H9 (cell line): ENCODE results near the gene AFMID. TPM values are rescaled to one million over a fixed set of nuclear protein-coding genes. Genes with fewer than 3 reads are reported as not detected.

Experiments
- DNase-seq: peaks from one replicate; pipeline ENCODE4 v3.0.0-alpha.2; 2017
- H2AFZ ChIP-seq: one replicate; pipeline ENCODE4 v1.6.1; 2013; ENCODE audit warnings: mild to moderate bottlenecking, low read length, control low read depth, moderate library complexity
- H2AK5ac ChIP-seq: 2 replicates; pipeline ENCODE4 v1.6.1; 2013; ENCODE audit warnings: low read length, control low read depth, mixed read lengths; ENCODE audit not compliant: insufficient read length
- H2BK120ac ChIP-seq: one replicate; pipeline ENCODE4 v1.6.1; 2013; ENCODE audit warnings: low read depth, mild to moderate bottlenecking, low read length, control low read depth, inconsistent platforms; ENCODE audit not compliant: poor library complexity, severe bottlenecking
- H2BK12ac ChIP-seq: 2 replicates; pipeline ENCODE4 v1.6.1; 2013; ENCODE audit warnings: low read length, control low read depth, mixed read lengths, low read depth; ENCODE audit not compliant: insufficient read length
- H2BK15ac ChIP-seq: 2 replicates; pipeline ENCODE4 v1.6.1; 2013; ENCODE audit warnings: low read depth, low read length, control low read depth
- H2BK20ac ChIP-seq: one replicate; pipeline ENCODE4 v1.6.1; 2013; ENCODE audit warnings: low read depth, mild to moderate bottlenecking, low read length, control low read depth, inconsistent platforms; ENCODE audit not compliant: poor library complexity, severe bottlenecking
- H2BK5ac ChIP-seq: 2 replicates; pipeline ENCODE4 v1.6.1; 2013; ENCODE audit warnings: low read length, control low read depth, mixed read lengths; ENCODE audit not compliant: insufficient read length
- H3K14ac ChIP-seq: 2 replicates; pipeline ENCODE4 v1.6.1; 2013; ENCODE audit warnings: low read length, control low read depth; ENCODE audit not compliant: insufficient read depth
- H3K18ac ChIP-seq: 2 replicates; pipeline ENCODE4 v1.6.1; 2013; ENCODE audit warnings: low read depth, mild to moderate bottlenecking, mixed read lengths, low read length, control low read depth; ENCODE audit not compliant: insufficient read length
- H3K23ac ChIP-seq: 2 replicates; pipeline ENCODE4 v1.6.1; 2013; ENCODE audit warnings: low read length, control low read depth, mixed read lengths, low read depth; ENCODE audit not compliant: insufficient read length
- H3K23me2 ChIP-seq: 2 replicates; pipeline ENCODE4 v1.6.1; 2013; ENCODE audit warnings: low read depth, mild to moderate bottlenecking, mixed read lengths, low read length, control low read depth; ENCODE audit not compliant: insufficient read length, poor library complexity, severe bottlenecking
- H3K27ac ChIP-seq: 2 replicates; pipeline ENCODE4 v1.5.1; 2013; ENCODE audit warnings: low read length, control low read depth, mixed read lengths, low read depth; ENCODE audit not compliant: insufficient read length
- H3K27me3 ChIP-seq: 2 replicates; pipeline ENCODE4 v1.6.1; 2013; ENCODE audit warnings: low read length, control low read depth, inconsistent platforms; ENCODE audit not compliant: insufficient read depth
- H3K4ac ChIP-seq: 2 replicates; pipeline ENCODE4 v1.6.1; 2013; ENCODE audit warnings: low read depth, mild to moderate bottlenecking, control low read depth, inconsistent platforms, low read length, moderate library complexity
- H3K4me1 ChIP-seq: 2 replicates; pipeline ENCODE4 v1.6.1; 2013; ENCODE audit warnings: low read length, control low read depth, inconsistent platforms; ENCODE audit not compliant: insufficient read depth
- H3K4me2 ChIP-seq: 2 replicates; pipeline ENCODE4 v1.6.1; 2013; ENCODE audit warnings: low read length, control low read depth, mixed read lengths; ENCODE audit not compliant: insufficient read length, insufficient read depth
- H3K56ac ChIP-seq: 2 replicates; pipeline ENCODE4 v1.6.1; 2013; ENCODE audit warnings: low read depth, mild to moderate bottlenecking, mixed read lengths, low read length, control low read depth; ENCODE audit not compliant: insufficient read length
- H3K79me1 ChIP-seq: 2 replicates; pipeline ENCODE4 v1.6.1; 2013; ENCODE audit warnings: low read depth, mild to moderate bottlenecking, moderate library complexity, low read length, control low read depth, inconsistent platforms; ENCODE audit not compliant: insufficient read depth, poor library complexity, severe bottlenecking
- H3K79me2 ChIP-seq: 2 replicates; pipeline ENCODE4 v1.6.1; 2013; ENCODE audit warnings: low read length, control low read depth, inconsistent platforms; ENCODE audit not compliant: insufficient read depth
- H3K9ac ChIP-seq: 2 replicates; pipeline ENCODE4 v1.6.1; 2013; ENCODE audit warnings: low read length, control low read depth, mixed read lengths; ENCODE audit not compliant: insufficient read length; ENCODE audit errors: extremely low read depth
- H3K9me3 ChIP-seq: one replicate; pipeline ENCODE4 v1.6.1; 2013; ENCODE audit warnings: low read depth, low read length, inconsistent platforms; ENCODE audit not compliant: control insufficient read depth
- H3T11ph ChIP-seq: one replicate; pipeline ENCODE4 v1.6.1; 2013; ENCODE audit warnings: mild to moderate bottlenecking, low read length, control low read depth, inconsistent platforms
- H4K20me1 ChIP-seq: one replicate; pipeline ENCODE4 v1.6.1; 2013; ENCODE audit not compliant: control insufficient read depth, insufficient read length, insufficient read depth
- H4K5ac ChIP-seq: 2 replicates; pipeline ENCODE4 v1.6.1; 2013; ENCODE audit warnings: low read depth, mild to moderate bottlenecking, mixed read lengths, low read length, control low read depth; ENCODE audit not compliant: insufficient read length
- H4K8ac ChIP-seq: replicated peaks from 2 replicates; pipeline ENCODE4 v1.6.1; 2013; ENCODE audit warnings: low read length, control low read depth, mixed read lengths, low read depth; ENCODE audit not compliant: insufficient read length
- H4K91ac ChIP-seq: 2 replicates; pipeline ENCODE4 v1.6.1; 2013; ENCODE audit warnings: low read depth, mild to moderate bottlenecking, moderate library complexity, mixed read lengths, low read length, control low read depth; ENCODE audit not compliant: insufficient read length
- H3K27ac Mint-ChIP-seq, 3 experiments: 2 replicates in 2 of 3; 3 replicates in 1 of 3; pipeline ENCODE4 v1.8.0; 2020 to 2021; ENCODE audit warnings: mixed read lengths in 3 of 3, mild to moderate bottlenecking in 1 of 3, moderate library complexity in 1 of 3
- H3K27me3 Mint-ChIP-seq: 2 replicates; pipeline ENCODE4 v1.8.0; 2021; ENCODE audit warnings: low read depth, mild to moderate bottlenecking, moderate library complexity, mixed read lengths
- H3K36me3 Mint-ChIP-seq, 3 experiments: 2 replicates in 2 of 3; 3 replicates in 1 of 3; pipeline ENCODE4 v1.8.0; 2020 to 2021; ENCODE audit warnings: low read depth in 3 of 3, mixed read lengths in 3 of 3; ENCODE audit not compliant: insufficient read depth in 1 of 3
- H3K4me1 Mint-ChIP-seq, 2 experiments: 2 replicates each; pipeline ENCODE4 v1.8.0; 2020; ENCODE audit warnings: mixed read lengths in 2 of 2
- H3K4me3 Mint-ChIP-seq, 2 experiments: 2 replicates in 1 of 2; 3 replicates in 1 of 2; pipeline ENCODE4 v1.8.0; 2020 to 2021; ENCODE audit warnings: mild to moderate bottlenecking in 2 of 2, mixed read lengths in 2 of 2, moderate library complexity in 1 of 2
- H3K9me3 Mint-ChIP-seq, 2 experiments: 2 replicates in 1 of 2; 3 replicates in 1 of 2; pipeline ENCODE4 v1.8.0; 2020; ENCODE audit warnings: mild to moderate bottlenecking in 2 of 2, mixed read lengths in 2 of 2, moderate library complexity in 1 of 2
- WGBS: extraction: QIAGEN DNeasy Blood & Tissue Kit; methylation state at CpG from one replicate; pipeline ENCODE4 v1.1.7; 2013; ENCODE audit warnings: missing lambda C conversion rate, low lambda C conversion rate, mixed read lengths; ENCODE audit not compliant: insufficient read length; ENCODE audit errors: extremely low coverage; 5-methylcytosine and 5-hydroxymethylcytosine counted together
- total RNA-seq: library from RNA; stranded (reverse); gene quantifications from 2 replicates; pipeline ENCODE4 v1.2.1, GENCODE V29; 2021
- TF ChIP-seq, protein P1 (sequence below): fragments of 200-600 bp; sonication (generic); conservative IDR thresholded peaks from 3 replicates; pipeline ENCODE4 v1.8.0; 2021; ENCODE audit warnings: antibody characterized with exemption, mild to moderate bottlenecking

AFMID gene
- total RNA-seq, 1 experiment from 2014 or later: 64.1 TPM

DNA sequence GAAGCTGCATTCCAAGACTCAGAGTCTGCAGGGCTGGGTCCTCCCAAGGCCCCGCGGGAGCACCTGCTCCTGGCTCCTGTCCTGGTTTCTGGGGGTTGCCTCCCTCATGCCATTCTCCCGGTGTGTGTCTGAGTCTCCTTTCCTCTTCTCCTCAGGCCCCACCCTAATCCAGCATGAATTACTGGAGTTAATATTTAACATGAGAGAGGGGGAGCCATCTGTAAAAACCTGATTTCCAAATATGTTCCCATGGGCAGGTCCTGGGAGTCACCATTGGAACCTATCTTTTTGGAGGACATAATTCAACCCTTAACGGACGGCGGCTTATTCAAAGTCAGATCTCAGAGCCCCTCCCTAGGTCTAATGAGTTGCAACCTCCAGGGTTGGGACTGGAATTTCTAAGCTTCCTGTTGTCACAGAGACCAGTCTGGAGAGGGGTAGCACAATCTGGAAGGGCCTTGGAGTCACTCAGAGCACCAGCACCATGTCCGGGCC is 35.6 kb upstream of the AFMID start:
- H2BK120ac ChIP-seq: no peak overlapping the region
- no peaks in the 10 kb centered on the region for H3K79me1 ChIP-seq
- no peak overlapping the region for H3T11ph ChIP-seq
- H2AK5ac ChIP-seq: no peak overlapping the region
- H3K9me3 Mint-ChIP-seq: no peaks in the 10 kb centered on the region
- no peak overlapping the region for H2BK20ac ChIP-seq
- no peaks in the 10 kb centered on the region for H3K27me3 Mint-ChIP-seq
- no peak overlapping the region for H2BK12ac ChIP-seq
- no peaks in the 10 kb centered on the region for H3K27me3 ChIP-seq
- H3K4me1 Mint-ChIP-seq: peaks cover 5 to 9% of the 10 kb centered on the region in 2 experiments; a peak in 3 of 4 replicates
- H3K23ac ChIP-seq: no peak overlapping the region
- no peak overlapping the region for H2AFZ ChIP-seq
- H3K4me3 Mint-ChIP-seq: no peak overlapping the region; a peak in 1 of 5 replicates
- no peak overlapping the region for H4K8ac ChIP-seq
- H3K14ac ChIP-seq: no peak overlapping the region
- no peak overlapping the region for H3K18ac ChIP-seq
- H4K91ac ChIP-seq: no peak overlapping the region
- H4K5ac ChIP-seq: no peak overlapping the region
- no peak overlapping the region for H3K4me2 ChIP-seq
- no peaks in the 10 kb centered on the region for H3K9me3 ChIP-seq
- no peak overlapping the region for H2BK15ac ChIP-seq
- H3K4me1 ChIP-seq: no peaks in the 10 kb centered on the region
- DNase-seq: peak; percentile 57
- no peak overlapping the region for H3K27ac ChIP-seq
- no peak overlapping the region for H2BK5ac ChIP-seq
- TF ChIP-seq, protein P1, sequence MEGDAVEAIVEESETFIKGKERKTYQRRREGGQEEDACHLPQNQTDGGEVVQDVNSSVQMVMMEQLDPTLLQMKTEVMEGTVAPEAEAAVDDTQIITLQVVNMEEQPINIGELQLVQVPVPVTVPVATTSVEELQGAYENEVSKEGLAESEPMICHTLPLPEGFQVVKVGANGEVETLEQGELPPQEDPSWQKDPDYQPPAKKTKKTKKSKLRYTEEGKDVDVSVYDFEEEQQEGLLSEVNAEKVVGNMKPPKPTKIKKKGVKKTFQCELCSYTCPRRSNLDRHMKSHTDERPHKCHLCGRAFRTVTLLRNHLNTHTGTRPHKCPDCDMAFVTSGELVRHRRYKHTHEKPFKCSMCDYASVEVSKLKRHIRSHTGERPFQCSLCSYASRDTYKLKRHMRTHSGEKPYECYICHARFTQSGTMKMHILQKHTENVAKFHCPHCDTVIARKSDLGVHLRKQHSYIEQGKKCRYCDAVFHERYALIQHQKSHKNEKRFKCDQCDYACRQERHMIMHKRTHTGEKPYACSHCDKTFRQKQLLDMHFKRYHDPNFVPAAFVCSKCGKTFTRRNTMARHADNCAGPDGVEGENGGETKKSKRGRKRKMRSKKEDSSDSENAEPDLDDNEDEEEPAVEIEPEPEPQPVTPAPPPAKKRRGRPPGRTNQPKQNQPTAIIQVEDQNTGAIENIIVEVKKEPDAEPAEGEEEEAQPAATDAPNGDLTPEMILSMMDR: no peak
- no peak overlapping the region for H3K27ac Mint-ChIP-seq
- no peak overlapping the region for H3K4ac ChIP-seq
- H4K20me1 ChIP-seq: no peaks in the 10 kb centered on the region
- H3K9ac ChIP-seq: no peak overlapping the region
- no peaks in the 10 kb centered on the region for H3K23me2 ChIP-seq
- no peaks in the 10 kb centered on the region for H3K36me3 Mint-ChIP-seq
- no peaks in the 10 kb centered on the region for H3K79me2 ChIP-seq
- WGBS: no CpG with 5 or more reads among the region's 7 CpGs
- H3K56ac ChIP-seq: no peak overlapping the region
